Mucosa of descending colon (tissue), 3 donors: Measurements from ENCODE around the gene TRAPPC1. TPM values are rescaled to one million over a fixed set of nuclear protein-coding genes. Genes with fewer than 3 reads are reported as not detected.
A peak's percentile ranks its signal among the peaks of the same experiment; 100 is the strongest.

ENCODE experiments used
- ATAC-seq: fragments of 200-7000 bp; cut with Tn5 transposase; one replicate; pipeline ENCODE4 v1.9.1; 2020; ENCODE audit warnings: mild to moderate bottlenecking, moderate library complexity
- DNase-seq, 3 donors: peaks; one replicate each; pipeline ENCODE4 v3.0.0-alpha.2; 2020
- H3K36me3 ChIP-seq: fragments of 200-600 bp; one replicate; pipeline ENCODE4 v1.8.0; 2021; ENCODE audit warnings: low read depth, mild to moderate bottlenecking
- H3K4me1 ChIP-seq: fragments of 200-600 bp; one replicate; pipeline ENCODE4 v1.8.0; 2021; ENCODE audit warnings: low read depth, mild to moderate bottlenecking
- H3K4me3 ChIP-seq: fragments of 200-600 bp; one replicate; pipeline ENCODE4 v1.8.0; 2021; ENCODE audit warnings: mild to moderate bottlenecking
- H3K9me3 ChIP-seq: fragments of 200-600 bp; one replicate; pipeline ENCODE4 v1.8.0; 2021; ENCODE audit warnings: mild to moderate bottlenecking
- CTCF ChIP-seq: fragments of 200-600 bp; IDR thresholded peaks from one replicate; pipeline ENCODE4 v1.8.0; 2022; ENCODE audit warnings: antibody characterized with exemption, mild to moderate bottlenecking
- intact Hi-C, 2 donors: fragments of 100-400 bp; cut with DNase I in 1 of 2; cut with micrococcal nuclease in 1 of 2; formaldehyde crosslinking; loops; one replicate each; pipeline versions ENCODE4 v1.11.0 to v1.11.1; 2022; cut with DNase I, micrococcal nuclease
- total RNA-seq, 3 donors: library from RNA; stranded (reverse); fragmentation: NEBNext Ultra II Directional in 2 of 3; extraction: Animal tissue kit (Norgen Biotek cat#: 25700) in 2 of 3; gene quantifications; one replicate each; pipeline versions ENCODE4 v1.2.1 to v1.2.4, GENCODE V29; 2021 to 2023
- donor health status: DM: no; HTN: no; CAD: no; lungs with moderate emphysema.
- donor health status: DM: no; HTN: no; CAD: no.
- donor health status: DM: no; HTN: yes; CAD: no.

The TRAPPC1 gene
- total RNA-seq, 3 donors from 2014 or later: 86.2 to 116 (median 114) TPM

- ATAC-seq (peak; percentile 92), DNase-seq (peak; percentile 93 to 95 (median 94))
- H3K36me3 ChIP-seq: no peaks in the 10 kb centered on the region
- H3K9me3 ChIP-seq: no peaks in the 10 kb centered on the region
- H3K4me3 ChIP-seq: peak within 1 kb of the TSS; percentile 10
- H3K4me1 ChIP-seq: peaks cover 16% of the 10 kb centered on the region
- intact Hi-C loops: no loop called here
- TF ChIP-seq CTCF: no peak
These were observed 15.9 kb downstream of the TRAPPC1 start, which contains the start of gene RNF227 for GRCh38 chr17:7915611-7916384. Gene RNF227 (minus strand): TSS chr17:7916289. CDS start chr17:7916195, 94 bp downstream.

GRCh38 chr17:7915179-7915610 is 16.6 kb downstream of the TRAPPC1 start:
- no peaks in the 10 kb centered on the region for H3K9me3 ChIP-seq
- H3K4me3 ChIP-seq: peak overlapping the region; percentile 6
- TF ChIP-seq CTCF: no peak
- ATAC-seq (peak; percentile 60), DNase-seq (no peak)
- no peaks in the 10 kb centered on the region for H3K36me3 ChIP-seq
- peaks cover 16% of the 10 kb centered on the region for H3K4me1 ChIP-seq
- intact Hi-C loops: no loop called here

GRCh38 chr17:7912927-7913524 is 18.7 kb downstream of the TRAPPC1 start:
- TF ChIP-seq CTCF: peak; percentile 48
- ATAC-seq (peak; percentile 42), DNase-seq (peak in 1 of 3 donors; percentile 68)
- H3K36me3 ChIP-seq: no peaks in the 10 kb centered on the region
- intact Hi-C loops: loop anchor here in 1 of 2 donors (5.0 kb wide), 1 partner anchor 74 kb away; no protein-coding TSS in a partner anchor
- H3K4me1 ChIP-seq: peaks cover 16% of the 10 kb centered on the region
- no peaks in the 10 kb centered on the region for H3K9me3 ChIP-seq
- no peak overlapping the region for H3K4me3 ChIP-seq

- H3K36me3 ChIP-seq: no peaks in the 10 kb centered on the region
- intact Hi-C loops: loop anchor here in 1 of 2 donors (5.0 kb wide), 1 partner anchor 76 kb away; no protein-coding TSS in a partner anchor
- DNase-seq: no peak
- no peak for ATAC-seq
- H3K9me3 ChIP-seq: no peaks in the 10 kb centered on the region
- peaks cover 10% of the 10 kb centered on the region for H3K4me1 ChIP-seq
- H3K4me3 ChIP-seq: no peak overlapping the region
- TF ChIP-seq CTCF: no peak
These were observed 20.6 kb downstream of the TRAPPC1 start for GRCh38 chr17:7911116-7911515.

- intact Hi-C loops: loop anchor here in 1 of 2 donors (5.0 kb wide), 1 partner anchor 77 kb away; no protein-coding TSS in a partner anchor
- no peak for DNase-seq
- no peaks in the 10 kb centered on the region for H3K36me3 ChIP-seq
- H3K4me1 ChIP-seq: peaks cover 10% of the 10 kb centered on the region
- no peak for TF ChIP-seq CTCF
- H3K4me3 ChIP-seq: no peak overlapping the region
- H3K9me3 ChIP-seq: no peaks in the 10 kb centered on the region
- ATAC-seq: no peak
These were observed 21.0 kb downstream of the TRAPPC1 start for GRCh38 chr17:7910711-7911110.
